ENCODE data around the gene FGF18.
A peak's percentile ranks its signal among the peaks of the same experiment; 100 is the strongest.
"Not testable (repeated sequence)": the region's sequence is repeated elsewhere in the genome, so short reads cannot be mapped to it uniquely, and the experiment has no call there.

FGF18 gene

GRCh38 chr5:171401167-171401947 lies 18.1 kb upstream of the FGF18 start:
- DNase-seq (ENCODE audit: low read depth), result no peak
- TF ChIP-seq, protein P1, sequence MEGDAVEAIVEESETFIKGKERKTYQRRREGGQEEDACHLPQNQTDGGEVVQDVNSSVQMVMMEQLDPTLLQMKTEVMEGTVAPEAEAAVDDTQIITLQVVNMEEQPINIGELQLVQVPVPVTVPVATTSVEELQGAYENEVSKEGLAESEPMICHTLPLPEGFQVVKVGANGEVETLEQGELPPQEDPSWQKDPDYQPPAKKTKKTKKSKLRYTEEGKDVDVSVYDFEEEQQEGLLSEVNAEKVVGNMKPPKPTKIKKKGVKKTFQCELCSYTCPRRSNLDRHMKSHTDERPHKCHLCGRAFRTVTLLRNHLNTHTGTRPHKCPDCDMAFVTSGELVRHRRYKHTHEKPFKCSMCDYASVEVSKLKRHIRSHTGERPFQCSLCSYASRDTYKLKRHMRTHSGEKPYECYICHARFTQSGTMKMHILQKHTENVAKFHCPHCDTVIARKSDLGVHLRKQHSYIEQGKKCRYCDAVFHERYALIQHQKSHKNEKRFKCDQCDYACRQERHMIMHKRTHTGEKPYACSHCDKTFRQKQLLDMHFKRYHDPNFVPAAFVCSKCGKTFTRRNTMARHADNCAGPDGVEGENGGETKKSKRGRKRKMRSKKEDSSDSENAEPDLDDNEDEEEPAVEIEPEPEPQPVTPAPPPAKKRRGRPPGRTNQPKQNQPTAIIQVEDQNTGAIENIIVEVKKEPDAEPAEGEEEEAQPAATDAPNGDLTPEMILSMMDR (IDR thresholded peaks at IDR 0.05; ENCODE audit: control insufficient read depth, insufficient read depth, low read depth, low read length, missing control alignments), result no peak
- no peak overlapping the region for H3K4me3 ChIP-seq (ENCODE audit: control insufficient read depth, low read depth, low read length)

DNA sequence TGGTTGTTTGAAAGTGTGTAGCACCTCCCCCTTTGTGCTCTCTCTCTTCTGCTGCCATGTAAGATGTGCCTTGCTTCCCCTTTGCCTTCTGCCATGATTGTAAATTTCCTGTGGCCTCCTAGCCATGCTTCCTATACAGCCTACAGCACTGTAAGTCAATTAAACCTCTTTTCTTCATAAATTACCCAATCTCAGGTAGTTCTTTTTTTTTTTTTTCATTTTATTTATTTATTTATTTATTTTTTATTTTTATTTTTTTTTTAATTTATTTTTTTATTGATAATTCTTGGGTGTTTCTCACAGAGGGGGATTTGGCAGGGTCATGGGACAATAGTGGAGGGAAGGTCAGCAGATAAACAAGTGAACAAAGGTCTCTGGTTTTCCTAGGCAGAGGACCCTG lies 16.7 kb upstream of the FGF18 start:
- not testable (repeated sequence) for DNase-seq (ENCODE audit: low read depth); H3K4me3 ChIP-seq (ENCODE audit: control insufficient read depth, low read depth, low read length)

GRCh38 chr5:171405615-171406014 lies 13.8 kb upstream of the FGF18 start:
- DNase-seq (ENCODE audit: low read depth), result no peak
- no peak overlapping the region for H3K4me3 ChIP-seq (ENCODE audit: control insufficient read depth, low read depth, low read length)
- TF ChIP-seq, protein P1 (IDR thresholded peaks at IDR 0.05; ENCODE audit: control insufficient read depth, insufficient read depth, low read depth, low read length, missing control alignments), result peak; percentile 46

GRCh38 chr5:171407234-171407633 lies 12.2 kb upstream of the FGF18 start:
- TF ChIP-seq, protein P1 (IDR thresholded peaks at IDR 0.05; ENCODE audit: control insufficient read depth, insufficient read depth, low read depth, low read length, missing control alignments), result no peak
- DNase-seq (ENCODE audit: low read depth), result no peak
- H3K4me3 ChIP-seq (ENCODE audit: control insufficient read depth, low read depth, low read length), result no peak overlapping the region

DNA sequence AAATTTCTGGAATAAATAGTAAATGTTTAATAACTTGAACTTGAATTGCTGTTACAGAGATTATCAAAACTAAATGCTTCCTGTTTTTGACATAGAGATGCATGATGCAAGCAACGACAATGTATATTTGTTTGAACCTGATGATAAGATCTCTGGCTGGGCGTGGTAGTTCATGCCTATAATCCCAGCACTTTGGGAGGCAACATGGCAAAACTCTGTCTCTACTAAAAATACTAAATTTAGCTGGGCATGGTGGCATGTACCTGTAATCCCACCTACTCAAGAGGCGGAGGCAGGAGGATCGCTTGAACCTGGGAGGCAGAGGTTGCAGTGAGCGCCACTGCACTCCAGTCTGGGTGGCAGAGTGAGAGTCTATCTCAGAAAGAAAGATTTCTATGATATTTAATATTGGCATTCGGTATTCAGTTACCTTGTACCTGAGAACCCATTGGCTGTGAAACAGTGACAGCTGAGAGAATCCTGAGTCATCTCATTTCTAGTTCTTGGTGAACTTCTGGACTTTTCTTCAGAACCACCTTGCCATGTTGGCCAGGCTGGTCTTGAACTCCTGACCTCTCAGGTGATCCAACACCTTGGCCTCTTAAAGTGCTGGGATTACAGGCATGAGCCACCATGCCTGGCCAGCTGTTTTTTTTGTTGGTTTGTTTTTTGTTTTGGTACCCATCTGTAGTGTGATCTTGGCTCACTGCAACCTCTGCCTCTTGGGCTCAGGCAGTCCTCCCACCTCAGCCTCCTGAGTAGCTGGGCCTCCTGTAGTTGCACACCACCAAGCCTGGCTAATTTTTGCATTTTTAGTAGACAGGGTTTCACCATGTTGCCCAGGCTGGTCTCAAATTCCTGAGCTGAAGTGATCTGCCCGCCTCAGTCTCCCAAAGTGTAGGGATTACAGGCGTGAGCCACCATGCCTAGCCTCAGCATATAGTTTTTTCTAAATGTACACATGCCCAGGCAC lies 10.0 kb upstream of the FGF18 start:
- DNase-seq (ENCODE audit: low read depth), result no peak
- TF ChIP-seq, protein P1 (IDR thresholded peaks at IDR 0.05; ENCODE audit: control insufficient read depth, insufficient read depth, low read depth, low read length, missing control alignments), result no peak

DNA sequence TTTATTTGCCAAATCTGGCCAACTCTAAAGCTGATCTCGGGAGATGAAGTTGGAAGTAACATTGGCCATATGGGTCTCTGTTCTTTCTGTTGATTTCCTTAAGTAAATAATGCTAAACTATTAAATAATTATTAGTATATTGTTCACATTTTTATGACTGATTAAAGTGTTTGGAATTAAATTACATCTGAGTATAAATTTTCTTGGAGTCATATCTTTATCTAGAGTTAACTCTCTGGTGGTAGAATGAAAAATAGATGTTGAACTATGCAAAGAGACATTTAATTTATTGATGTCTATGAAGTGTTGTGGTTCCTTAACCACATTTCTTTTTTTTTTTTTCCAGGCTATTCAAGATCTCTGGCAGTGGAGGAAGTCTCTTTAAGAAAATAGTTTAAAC lies 9.3 kb upstream of the FGF18 start:
- DNase-seq (ENCODE audit: low read depth), result no peak
- no peak overlapping the region for H3K4me3 ChIP-seq (ENCODE audit: control insufficient read depth, low read depth, low read length)
- TF ChIP-seq, protein P1 (IDR thresholded peaks at IDR 0.05; ENCODE audit: control insufficient read depth, insufficient read depth, low read depth, low read length, missing control alignments), result no peak

More for the DNA sequence above, 10.0 kb upstream of the FGF18 start:
- H3K4me3 ChIP-seq (ENCODE audit: control insufficient read depth, low read depth, low read length), result no peak overlapping the region

DNA sequence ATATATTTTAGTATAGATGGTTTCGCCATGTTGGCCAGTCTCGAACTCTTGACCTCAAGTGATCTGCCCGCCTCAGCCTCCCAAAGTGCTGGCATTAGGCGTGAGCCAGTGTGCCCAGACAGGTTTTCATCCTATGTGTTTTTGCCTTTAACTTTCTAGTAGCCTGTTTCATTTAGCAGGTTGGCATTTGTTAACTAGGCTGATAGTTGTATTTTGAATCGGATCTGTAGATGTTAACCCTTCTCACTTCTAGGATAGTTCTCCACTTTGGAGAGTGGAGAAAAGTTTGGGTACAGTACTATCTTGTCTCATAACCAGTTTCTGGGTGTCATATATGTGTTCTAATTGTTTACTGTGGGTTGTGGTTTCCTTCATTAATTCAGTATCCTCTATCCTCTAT lies 7.3 kb upstream of the FGF18 start:
- no peak for DNase-seq (ENCODE audit: low read depth)
- TF ChIP-seq, protein P1 (IDR thresholded peaks at IDR 0.05; ENCODE audit: control insufficient read depth, insufficient read depth, low read depth, low read length, missing control alignments), result no peak
- no peak overlapping the region for H3K4me3 ChIP-seq (ENCODE audit: control insufficient read depth, low read depth, low read length)
